GM12872 (cell line): ENCODE results near the gene DNMT3A.

ENCODE experiments used
- TF ChIP-seq, protein P1 (sequence below): IDR thresholded peaks from 3 replicates; pipeline ENCODE4 v1.5.1; 2011; ENCODE audit warnings: low read depth, mild to moderate bottlenecking, low read length, moderate library complexity; ENCODE audit not compliant: insufficient read depth

DNMT3A gene

DNA sequence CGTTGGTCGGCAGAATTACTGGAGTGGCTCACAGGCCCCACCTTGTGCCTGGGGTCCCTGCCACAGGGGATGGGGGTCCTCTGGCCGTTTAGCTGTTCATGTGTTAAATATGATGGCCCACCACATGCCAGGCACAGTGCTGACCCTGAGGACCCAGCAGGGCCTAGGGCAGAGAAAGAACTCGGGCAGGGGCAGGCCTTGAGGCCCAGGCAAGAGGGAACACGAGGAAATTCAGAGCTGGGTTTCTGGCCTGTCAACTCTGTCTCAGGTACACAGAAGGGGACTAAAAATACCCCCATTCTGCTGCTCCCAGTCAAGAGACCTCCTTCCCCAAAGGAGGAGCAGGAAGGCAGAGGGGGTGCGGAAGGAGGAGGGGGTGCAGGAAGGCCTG is 66.2 kb downstream of the DNMT3A start:
- TF ChIP-seq, protein P1, sequence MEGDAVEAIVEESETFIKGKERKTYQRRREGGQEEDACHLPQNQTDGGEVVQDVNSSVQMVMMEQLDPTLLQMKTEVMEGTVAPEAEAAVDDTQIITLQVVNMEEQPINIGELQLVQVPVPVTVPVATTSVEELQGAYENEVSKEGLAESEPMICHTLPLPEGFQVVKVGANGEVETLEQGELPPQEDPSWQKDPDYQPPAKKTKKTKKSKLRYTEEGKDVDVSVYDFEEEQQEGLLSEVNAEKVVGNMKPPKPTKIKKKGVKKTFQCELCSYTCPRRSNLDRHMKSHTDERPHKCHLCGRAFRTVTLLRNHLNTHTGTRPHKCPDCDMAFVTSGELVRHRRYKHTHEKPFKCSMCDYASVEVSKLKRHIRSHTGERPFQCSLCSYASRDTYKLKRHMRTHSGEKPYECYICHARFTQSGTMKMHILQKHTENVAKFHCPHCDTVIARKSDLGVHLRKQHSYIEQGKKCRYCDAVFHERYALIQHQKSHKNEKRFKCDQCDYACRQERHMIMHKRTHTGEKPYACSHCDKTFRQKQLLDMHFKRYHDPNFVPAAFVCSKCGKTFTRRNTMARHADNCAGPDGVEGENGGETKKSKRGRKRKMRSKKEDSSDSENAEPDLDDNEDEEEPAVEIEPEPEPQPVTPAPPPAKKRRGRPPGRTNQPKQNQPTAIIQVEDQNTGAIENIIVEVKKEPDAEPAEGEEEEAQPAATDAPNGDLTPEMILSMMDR: no peak

DNA sequence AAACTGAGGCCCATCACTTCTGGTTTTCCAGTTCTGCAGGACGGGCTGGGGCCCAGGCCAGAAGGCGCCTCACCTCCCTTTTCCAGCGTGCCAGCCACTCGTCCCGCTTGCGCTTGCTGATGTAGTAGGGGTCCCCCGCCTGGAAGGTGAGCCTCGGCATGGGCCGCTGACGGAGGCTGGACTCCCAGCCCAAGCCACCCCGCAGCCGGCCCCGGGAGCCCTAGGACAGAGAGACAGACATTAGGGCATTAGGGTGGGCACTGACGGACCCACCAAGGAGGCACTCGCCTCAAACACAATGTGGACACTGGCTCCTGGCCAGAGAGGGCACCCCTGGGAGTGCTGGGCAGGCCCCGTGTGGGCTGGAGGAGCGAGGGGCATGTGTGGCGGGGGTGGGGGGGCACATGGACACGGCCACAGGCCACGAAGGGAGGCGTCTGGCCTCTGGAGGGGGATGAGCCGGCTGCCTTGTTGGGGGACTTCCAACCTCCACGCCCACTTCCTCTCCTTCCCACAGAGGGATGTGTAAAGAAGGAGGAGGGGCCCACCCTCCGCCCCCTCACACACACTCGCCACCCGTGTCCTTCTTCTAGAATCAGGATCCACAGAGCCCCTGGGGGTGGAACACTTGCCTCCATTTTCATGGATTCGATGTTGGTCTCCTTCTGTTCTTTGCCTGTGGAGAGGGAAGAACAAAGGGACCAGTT is 66.7 kb downstream of the DNMT3A start:
- TF ChIP-seq, protein P1: no peak

DNA sequence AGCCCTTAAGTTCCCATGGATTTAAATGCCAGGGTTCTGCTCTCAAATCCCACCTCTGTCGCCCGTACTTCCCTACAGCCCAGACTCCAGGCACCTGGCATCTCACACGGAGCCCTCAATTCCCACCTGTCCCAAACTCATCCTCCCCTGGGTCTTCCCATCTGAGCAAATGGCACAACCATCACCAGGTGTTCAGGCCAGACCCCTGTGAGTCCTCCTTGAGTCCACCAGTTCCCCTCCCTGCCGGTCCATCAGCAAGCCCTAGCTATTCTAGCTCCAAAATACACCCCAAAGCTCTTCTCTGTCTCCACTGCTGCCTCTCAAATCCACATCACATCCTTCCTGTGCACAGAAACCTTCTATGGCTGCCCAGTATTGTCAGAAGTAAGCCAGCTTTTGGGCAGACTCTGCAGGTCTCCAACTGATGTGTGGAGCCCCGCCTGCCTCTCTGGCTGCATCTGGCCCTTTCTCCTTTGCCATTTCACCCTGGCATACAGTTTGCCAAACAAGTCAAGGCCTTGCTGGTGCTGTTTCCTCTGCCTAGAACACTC is 67.7 kb downstream of the DNMT3A start:
- TF ChIP-seq, protein P1: no peak

DNA sequence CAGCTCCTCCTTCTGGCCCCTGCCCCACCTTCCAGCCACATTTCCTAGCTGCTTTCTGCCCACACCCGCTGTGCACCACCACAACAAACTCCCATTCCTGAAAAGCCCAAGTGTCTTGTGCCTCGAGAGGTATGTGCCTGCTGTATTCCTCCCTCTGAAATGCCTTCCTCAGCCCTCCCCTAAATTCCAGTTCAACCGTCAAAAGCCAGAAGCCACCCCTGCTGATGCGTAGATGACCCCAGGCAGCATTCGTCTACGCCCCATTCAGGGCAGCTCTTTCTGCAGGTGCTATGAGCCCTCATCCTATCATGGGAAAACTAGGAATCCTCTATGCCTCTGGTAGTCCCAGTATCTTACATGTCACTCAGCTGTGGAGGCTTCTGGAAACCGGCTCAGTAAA is 71.7 kb downstream of the DNMT3A start:
- TF ChIP-seq, protein P1: no peak

DNA sequence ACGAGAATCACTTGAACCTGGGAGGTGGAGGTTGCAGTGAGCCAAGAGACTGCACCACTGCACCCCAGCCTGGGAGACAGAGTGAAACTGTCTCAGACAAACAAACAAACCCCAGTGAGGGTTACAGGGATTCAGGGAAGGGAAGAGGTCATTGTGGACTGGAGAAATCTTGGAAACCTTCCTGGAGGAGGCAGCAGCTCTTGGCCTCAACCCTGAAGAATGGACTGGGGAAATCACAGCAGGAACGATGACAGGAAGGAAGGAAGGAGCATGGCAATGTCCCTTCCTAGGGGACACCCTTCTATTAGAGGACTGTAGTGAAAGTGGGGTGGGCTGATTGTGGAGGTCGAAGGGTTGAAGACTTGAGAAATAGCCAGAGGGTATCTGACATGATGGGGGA is 72.5 kb downstream of the DNMT3A start:
- TF ChIP-seq, protein P1: no peak

DNA sequence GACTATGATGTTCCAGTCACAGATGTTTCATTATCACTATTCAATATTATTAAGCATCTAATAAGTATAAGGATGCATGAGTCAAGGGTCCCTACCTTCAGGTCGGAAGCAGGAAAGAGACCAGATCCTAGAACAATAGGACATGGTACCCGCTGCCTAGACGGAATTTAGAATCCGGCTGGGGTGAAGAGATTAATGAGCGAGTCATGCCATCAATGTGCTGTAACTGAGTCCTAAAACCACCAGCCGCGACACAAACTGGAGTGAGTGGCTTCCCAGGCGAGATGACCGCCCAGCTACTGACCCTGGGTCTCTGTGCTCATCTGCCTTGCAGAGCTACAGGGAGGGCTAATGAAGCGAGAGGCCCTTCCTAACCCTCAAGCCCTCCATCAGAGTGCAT is 73.6 kb downstream of the DNMT3A start:
- TF ChIP-seq, protein P1: no peak

DNA sequence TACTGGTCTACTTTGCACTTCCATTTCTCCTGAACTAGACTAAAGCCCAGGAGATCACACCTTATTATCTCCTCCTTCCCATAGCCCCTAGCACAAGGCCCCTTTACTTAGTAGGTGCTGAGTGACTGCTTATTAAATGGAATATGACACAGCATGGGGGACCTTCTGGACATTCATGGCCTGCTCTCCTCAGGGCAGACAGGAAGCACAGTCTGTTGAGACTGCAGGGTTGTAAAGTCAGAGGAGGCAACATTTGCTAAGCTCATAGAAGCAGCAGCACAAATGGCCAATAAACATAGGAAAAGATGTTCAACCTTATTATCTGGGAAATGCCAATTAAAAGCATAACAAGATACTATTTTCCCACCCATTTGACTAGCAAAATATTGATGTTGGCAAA is 75.3 kb downstream of the DNMT3A start:
- TF ChIP-seq, protein P1: no peak
